HEK293 (cell line): Measurements from ENCODE around the gene HNRNPH1.

Experiments used
- HOXC10 ChIP-seq: sonication (generic); formaldehyde crosslinking; IDR thresholded peaks from 2 replicates; pipeline ENCODE4 v1.8.1; 2023; ENCODE audit warnings: mild to moderate bottlenecking, missing genetic modification reagents
- KLF1 ChIP-seq: fragments of 450-650 bp; formaldehyde crosslinking; IDR thresholded peaks from 2 replicates; pipeline ENCODE4 v1.5.1; 2016; ENCODE audit warnings: missing biosample characterization, missing genetic modification characterization
- KLF16 ChIP-seq: fragments of 450-650 bp; formaldehyde crosslinking; IDR thresholded peaks from 2 replicates; pipeline ENCODE4 v1.5.1; 2017; ENCODE audit warnings: missing biosample characterization, missing genetic modification characterization
- MEIS1 ChIP-seq: sonication (generic); formaldehyde crosslinking; IDR thresholded peaks from 2 replicates; pipeline ENCODE4 v1.8.1; 2022; ENCODE audit warnings: missing genetic modification reagents, mild to moderate bottlenecking, borderline replicate concordance
- PRDM1 ChIP-seq: fragments of 450-650 bp; formaldehyde crosslinking; IDR thresholded peaks from 2 replicates; pipeline ENCODE4; 2016; ENCODE audit warnings: missing biosample characterization, missing genetic modification characterization
- SP7 ChIP-seq: fragments of 450-650 bp; formaldehyde crosslinking; IDR thresholded peaks from 2 replicates; pipeline ENCODE4 v1.5.1; 2016; ENCODE audit warnings: missing biosample characterization, missing genetic modification characterization
- WT1 ChIP-seq: fragments of 450-650 bp; formaldehyde crosslinking; IDR thresholded peaks from 2 replicates; pipeline ENCODE4 v1.5.1; 2016; ENCODE audit warnings: missing biosample characterization, missing genetic modification characterization
- YY1 ChIP-seq: fragments of 450-650 bp; formaldehyde crosslinking; IDR thresholded peaks from 2 replicates; pipeline ENCODE4 v1.5.1; 2018; ENCODE audit warnings: missing biosample characterization, missing genetic modification characterization
- ZBTB8A ChIP-seq: fragments of 450-650 bp; formaldehyde crosslinking; IDR thresholded peaks from 2 replicates; pipeline ENCODE4 v1.5.1; 2016; ENCODE audit warnings: missing biosample characterization, missing genetic modification characterization
- ZFHX2 ChIP-seq: fragments of 450-650 bp; formaldehyde crosslinking; conservative IDR thresholded peaks from 2 replicates; pipeline ENCODE4 v1.5.1; 2016; ENCODE audit warnings: missing biosample characterization, missing genetic modification characterization
- ZIC2 ChIP-seq: fragments of 450-650 bp; formaldehyde crosslinking; IDR thresholded peaks from 2 replicates; pipeline ENCODE4 v1.5.1; 2016; ENCODE audit warnings: missing biosample characterization, missing genetic modification characterization
- ZNF155 ChIP-seq: fragments of 450-650 bp; formaldehyde crosslinking; IDR thresholded peaks from 2 replicates; pipeline ENCODE4 v1.5.1; 2016; ENCODE audit warnings: missing biosample characterization, missing genetic modification characterization
- ZNF2 ChIP-seq: fragments of 450-650 bp; formaldehyde crosslinking; IDR thresholded peaks from 2 replicates; pipeline ENCODE4 v1.5.1; 2016; ENCODE audit warnings: missing biosample characterization, missing genetic modification characterization
- ZNF274 ChIP-seq, 2 experiments: fragments of 200-500 bp in 1 of 2; fragments of 450-650 bp in 1 of 2; sonication (Bioruptor generic) in 1 of 2; formaldehyde crosslinking in 1 of 2; IDR thresholded peaks; 2 replicates each; pipeline versions ENCODE4 v1.5.1 to v1.6.1; 2014 to 2016; ENCODE audit warnings: borderline replicate concordance in 1 of 2, inconsistent platforms in 1 of 2, low read length in 1 of 2, missing biosample characterization in 1 of 2, missing genetic modification characterization in 1 of 2
- ZNF354C ChIP-seq: fragments of 450-650 bp; formaldehyde crosslinking; IDR thresholded peaks from 2 replicates; pipeline ENCODE4 v1.5.1; 2016; ENCODE audit warnings: missing biosample characterization, missing genetic modification characterization, low read depth, borderline replicate concordance
- ZNF521 ChIP-seq: fragments of 450-650 bp; formaldehyde crosslinking; IDR thresholded peaks from 2 replicates; pipeline ENCODE4 v1.5.1; 2017; ENCODE audit warnings: missing biosample characterization, mild to moderate bottlenecking, missing genetic modification characterization
- ZNF529 ChIP-seq: fragments of 450-650 bp; formaldehyde crosslinking; IDR thresholded peaks from 2 replicates; pipeline ENCODE4 v1.5.1; 2017; ENCODE audit warnings: missing genetic modification characterization, missing biosample characterization; ENCODE audit not compliant: insufficient replicate concordance
- TF ChIP-seq, protein P1 (sequence below): fragments of 450-650 bp; formaldehyde crosslinking; IDR thresholded peaks from 2 replicates; pipeline ENCODE4 v1.5.1; 2016; ENCODE audit warnings: missing biosample characterization, missing genetic modification characterization, borderline replicate concordance
- TF ChIP-seq, protein P2 (sequence below): fragments of 450-650 bp; IDR thresholded peaks from 2 replicates; pipeline ENCODE4 v1.5.1; 2018; ENCODE audit warnings: missing biosample characterization, mild to moderate bottlenecking, missing genetic modification characterization
- TF ChIP-seq, protein P3 (sequence below): fragments of 450-650 bp; formaldehyde crosslinking; IDR thresholded peaks from 2 replicates; pipeline ENCODE4 v1.5.1; 2017; ENCODE audit warnings: missing biosample characterization, missing genetic modification characterization
- TF ChIP-seq, protein P4 (sequence below): fragments of 450-650 bp; formaldehyde crosslinking; IDR thresholded peaks from 2 replicates; pipeline ENCODE4 v1.5.1; 2017; ENCODE audit warnings: missing biosample characterization, mild to moderate bottlenecking, missing genetic modification characterization, moderate library complexity
- TF ChIP-seq, protein P5 (sequence below): fragments of 450-650 bp; formaldehyde crosslinking; IDR thresholded peaks from 2 replicates; pipeline ENCODE4 v1.5.1; 2016; ENCODE audit warnings: missing biosample characterization, missing genetic modification characterization
- TF ChIP-seq, protein P6 (sequence below): fragments of 450-650 bp; formaldehyde crosslinking; optimal IDR thresholded peaks from 2 replicates; pipeline ENCODE3; 2016; ENCODE audit warnings: missing biosample characterization, mild to moderate bottlenecking, missing genetic modification characterization

HNRNPH1 gene

DNA sequence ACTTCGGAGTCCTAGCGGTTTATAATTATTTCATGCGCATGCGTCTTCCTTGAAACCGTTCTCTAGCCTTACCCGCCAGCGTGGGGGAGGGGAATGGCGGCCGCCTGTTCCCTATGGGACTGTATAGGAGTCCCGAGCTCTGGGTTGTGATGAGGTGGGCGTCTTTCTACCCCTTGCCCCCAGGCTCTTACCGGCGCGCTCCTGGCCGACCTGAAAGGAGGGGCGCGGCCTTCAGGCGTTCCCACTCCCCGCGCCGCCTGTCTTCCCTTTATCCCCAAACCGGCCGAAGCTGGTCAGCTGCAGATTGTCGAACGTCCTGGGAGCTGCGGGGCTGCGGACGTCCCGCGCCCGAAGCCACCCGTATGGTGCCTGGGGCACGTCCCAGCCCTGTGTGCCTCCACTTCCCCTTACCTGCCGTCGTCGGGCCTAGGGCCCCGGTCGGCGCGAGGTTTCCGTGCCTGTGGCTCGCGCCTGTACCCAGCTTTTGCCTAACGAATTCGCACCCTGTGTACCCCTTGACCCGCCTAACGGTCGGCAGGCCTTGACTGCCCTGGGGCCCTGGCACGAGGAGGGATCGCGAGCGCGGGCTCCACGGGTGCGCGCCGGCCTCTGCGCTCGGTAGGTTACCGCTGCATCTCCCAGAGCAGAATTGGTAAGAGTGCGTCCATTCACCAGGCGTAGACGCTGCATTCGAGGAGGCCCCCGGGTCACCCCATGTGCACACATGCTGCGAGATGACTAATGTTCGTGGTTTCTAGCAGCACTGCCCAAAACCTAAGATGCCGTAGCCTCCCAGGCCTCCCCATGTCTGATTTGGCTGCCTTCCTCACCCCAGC, 653 bp upstream of the HNRNPH1 start (continued):
- TF ChIP-seq, protein P1, sequence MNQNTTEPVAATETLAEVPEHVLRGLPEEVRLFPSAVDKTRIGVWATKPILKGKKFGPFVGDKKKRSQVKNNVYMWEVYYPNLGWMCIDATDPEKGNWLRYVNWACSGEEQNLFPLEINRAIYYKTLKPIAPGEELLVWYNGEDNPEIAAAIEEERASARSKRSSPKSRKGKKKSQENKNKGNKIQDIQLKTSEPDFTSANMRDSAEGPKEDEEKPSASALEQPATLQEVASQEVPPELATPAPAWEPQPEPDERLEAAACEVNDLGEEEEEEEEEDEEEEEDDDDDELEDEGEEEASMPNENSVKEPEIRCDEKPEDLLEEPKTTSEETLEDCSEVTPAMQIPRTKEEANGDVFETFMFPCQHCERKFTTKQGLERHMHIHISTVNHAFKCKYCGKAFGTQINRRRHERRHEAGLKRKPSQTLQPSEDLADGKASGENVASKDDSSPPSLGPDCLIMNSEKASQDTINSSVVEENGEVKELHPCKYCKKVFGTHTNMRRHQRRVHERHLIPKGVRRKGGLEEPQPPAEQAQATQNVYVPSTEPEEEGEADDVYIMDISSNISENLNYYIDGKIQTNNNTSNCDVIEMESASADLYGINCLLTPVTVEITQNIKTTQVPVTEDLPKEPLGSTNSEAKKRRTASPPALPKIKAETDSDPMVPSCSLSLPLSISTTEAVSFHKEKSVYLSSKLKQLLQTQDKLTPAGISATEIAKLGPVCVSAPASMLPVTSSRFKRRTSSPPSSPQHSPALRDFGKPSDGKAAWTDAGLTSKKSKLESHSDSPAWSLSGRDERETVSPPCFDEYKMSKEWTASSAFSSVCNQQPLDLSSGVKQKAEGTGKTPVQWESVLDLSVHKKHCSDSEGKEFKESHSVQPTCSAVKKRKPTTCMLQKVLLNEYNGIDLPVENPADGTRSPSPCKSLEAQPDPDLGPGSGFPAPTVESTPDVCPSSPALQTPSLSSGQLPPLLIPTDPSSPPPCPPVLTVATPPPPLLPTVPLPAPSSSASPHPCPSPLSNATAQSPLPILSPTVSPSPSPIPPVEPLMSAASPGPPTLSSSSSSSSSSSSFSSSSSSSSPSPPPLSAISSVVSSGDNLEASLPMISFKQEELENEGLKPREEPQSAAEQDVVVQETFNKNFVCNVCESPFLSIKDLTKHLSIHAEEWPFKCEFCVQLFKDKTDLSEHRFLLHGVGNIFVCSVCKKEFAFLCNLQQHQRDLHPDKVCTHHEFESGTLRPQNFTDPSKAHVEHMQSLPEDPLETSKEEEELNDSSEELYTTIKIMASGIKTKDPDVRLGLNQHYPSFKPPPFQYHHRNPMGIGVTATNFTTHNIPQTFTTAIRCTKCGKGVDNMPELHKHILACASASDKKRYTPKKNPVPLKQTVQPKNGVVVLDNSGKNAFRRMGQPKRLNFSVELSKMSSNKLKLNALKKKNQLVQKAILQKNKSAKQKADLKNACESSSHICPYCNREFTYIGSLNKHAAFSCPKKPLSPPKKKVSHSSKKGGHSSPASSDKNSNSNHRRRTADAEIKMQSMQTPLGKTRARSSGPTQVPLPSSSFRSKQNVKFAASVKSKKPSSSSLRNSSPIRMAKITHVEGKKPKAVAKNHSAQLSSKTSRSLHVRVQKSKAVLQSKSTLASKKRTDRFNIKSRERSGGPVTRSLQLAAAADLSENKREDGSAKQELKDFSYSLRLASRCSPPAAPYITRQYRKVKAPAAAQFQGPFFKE, result peak; percentile 56; the same call in 1 of the 2 replicates
- TF ChIP-seq, protein P2, sequence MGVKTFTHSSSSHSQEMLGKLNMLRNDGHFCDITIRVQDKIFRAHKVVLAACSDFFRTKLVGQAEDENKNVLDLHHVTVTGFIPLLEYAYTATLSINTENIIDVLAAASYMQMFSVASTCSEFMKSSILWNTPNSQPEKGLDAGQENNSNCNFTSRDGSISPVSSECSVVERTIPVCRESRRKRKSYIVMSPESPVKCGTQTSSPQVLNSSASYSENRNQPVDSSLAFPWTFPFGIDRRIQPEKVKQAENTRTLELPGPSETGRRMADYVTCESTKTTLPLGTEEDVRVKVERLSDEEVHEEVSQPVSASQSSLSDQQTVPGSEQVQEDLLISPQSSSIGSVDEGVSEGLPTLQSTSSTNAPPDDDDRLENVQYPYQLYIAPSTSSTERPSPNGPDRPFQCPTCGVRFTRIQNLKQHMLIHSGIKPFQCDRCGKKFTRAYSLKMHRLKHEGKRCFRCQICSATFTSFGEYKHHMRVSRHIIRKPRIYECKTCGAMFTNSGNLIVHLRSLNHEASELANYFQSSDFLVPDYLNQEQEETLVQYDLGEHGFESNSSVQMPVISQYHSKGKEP, result no peak
- TF ChIP-seq ZBTB8A (tag by site-specific recombination) (0 out of 2 replicates have a peak, but pooled peaks have one; percentile 11), ZFHX2 (peak; percentile 34; the same call in 1 of the 2 replicates), ZNF354C (tag by site-specific recombination) (no peak), ZNF529 (no peak), ZNF274 (IDR thresholded peaks at IDR 0.05; ENCODE audit: low read length) (no peak), ZNF274 (tag by site-specific recombination; IDR thresholded peaks at IDR 0.05; ENCODE audit: borderline replicate concordance) (no peak; the same call in 1 of the 2 replicates), HOXC10 (no peak), YY1 (peak; percentile 89), ZNF521 (tag by site-specific recombination) (no peak), ZIC2 (tag by site-specific recombination) (0 out of 2 replicates have a peak, but pooled peaks have one; percentile 12), KLF1 (tag by site-specific recombination) (peak; percentile 46), PRDM1 (tag by site-specific recombination) (no peak), MEIS1 (CRISPR knock-in tag) (no peak), WT1 (tag by site-specific recombination) (peak; percentile 35), ZNF2 (tag by site-specific recombination) (peak; percentile 63; the same call in 1 of the 2 replicates), SP7 (tag by site-specific recombination) (peak; percentile 48; the same call in 1 of the 2 replicates), KLF16 (tag by site-specific recombination) (no peak), ZNF155 (tag by site-specific recombination) (no peak)
- TF ChIP-seq, protein P3, sequence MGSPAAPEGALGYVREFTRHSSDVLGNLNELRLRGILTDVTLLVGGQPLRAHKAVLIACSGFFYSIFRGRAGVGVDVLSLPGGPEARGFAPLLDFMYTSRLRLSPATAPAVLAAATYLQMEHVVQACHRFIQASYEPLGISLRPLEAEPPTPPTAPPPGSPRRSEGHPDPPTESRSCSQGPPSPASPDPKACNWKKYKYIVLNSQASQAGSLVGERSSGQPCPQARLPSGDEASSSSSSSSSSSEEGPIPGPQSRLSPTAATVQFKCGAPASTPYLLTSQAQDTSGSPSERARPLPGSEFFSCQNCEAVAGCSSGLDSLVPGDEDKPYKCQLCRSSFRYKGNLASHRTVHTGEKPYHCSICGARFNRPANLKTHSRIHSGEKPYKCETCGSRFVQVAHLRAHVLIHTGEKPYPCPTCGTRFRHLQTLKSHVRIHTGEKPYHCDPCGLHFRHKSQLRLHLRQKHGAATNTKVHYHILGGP (tag by site-specific recombination), result no peak
- TF ChIP-seq, protein P4, sequence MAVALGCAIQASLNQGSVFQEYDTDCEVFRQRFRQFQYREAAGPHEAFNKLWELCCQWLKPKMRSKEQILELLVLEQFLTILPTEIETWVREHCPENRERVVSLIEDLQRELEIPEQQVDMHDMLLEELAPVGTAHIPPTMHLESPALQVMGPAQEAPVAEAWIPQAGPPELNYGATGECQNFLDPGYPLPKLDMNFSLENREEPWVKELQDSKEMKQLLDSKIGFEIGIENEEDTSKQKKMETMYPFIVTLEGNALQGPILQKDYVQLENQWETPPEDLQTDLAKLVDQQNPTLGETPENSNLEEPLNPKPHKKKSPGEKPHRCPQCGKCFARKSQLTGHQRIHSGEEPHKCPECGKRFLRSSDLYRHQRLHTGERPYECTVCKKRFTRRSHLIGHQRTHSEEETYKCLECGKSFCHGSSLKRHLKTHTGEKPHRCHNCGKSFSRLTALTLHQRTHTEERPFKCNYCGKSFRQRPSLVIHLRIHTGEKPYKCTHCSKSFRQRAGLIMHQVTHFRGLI (tag by site-specific recombination), result no peak
- TF ChIP-seq, protein P5, sequence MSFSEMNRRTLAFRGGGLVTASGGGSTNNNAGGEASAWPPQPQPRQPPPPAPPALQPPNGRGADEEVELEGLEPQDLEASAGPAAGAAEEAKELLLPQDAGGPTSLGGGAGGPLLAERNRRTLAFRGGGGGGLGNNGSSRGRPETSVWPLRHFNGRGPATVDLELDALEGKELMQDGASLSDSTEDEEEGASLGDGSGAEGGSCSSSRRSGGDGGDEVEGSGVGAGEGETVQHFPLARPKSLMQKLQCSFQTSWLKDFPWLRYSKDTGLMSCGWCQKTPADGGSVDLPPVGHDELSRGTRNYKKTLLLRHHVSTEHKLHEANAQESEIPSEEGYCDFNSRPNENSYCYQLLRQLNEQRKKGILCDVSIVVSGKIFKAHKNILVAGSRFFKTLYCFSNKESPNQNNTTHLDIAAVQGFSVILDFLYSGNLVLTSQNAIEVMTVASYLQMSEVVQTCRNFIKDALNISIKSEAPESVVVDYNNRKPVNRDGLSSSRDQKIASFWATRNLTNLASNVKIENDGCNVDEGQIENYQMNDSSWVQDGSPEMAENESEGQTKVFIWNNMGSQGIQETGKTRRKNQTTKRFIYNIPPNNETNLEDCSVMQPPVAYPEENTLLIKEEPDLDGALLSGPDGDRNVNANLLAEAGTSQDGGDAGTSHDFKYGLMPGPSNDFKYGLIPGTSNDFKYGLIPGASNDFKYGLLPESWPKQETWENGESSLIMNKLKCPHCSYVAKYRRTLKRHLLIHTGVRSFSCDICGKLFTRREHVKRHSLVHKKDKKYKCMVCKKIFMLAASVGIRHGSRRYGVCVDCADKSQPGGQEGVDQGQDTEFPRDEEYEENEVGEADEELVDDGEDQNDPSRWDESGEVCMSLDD (tag by site-specific recombination), result peak; percentile 42
- TF ChIP-seq, protein P6, sequence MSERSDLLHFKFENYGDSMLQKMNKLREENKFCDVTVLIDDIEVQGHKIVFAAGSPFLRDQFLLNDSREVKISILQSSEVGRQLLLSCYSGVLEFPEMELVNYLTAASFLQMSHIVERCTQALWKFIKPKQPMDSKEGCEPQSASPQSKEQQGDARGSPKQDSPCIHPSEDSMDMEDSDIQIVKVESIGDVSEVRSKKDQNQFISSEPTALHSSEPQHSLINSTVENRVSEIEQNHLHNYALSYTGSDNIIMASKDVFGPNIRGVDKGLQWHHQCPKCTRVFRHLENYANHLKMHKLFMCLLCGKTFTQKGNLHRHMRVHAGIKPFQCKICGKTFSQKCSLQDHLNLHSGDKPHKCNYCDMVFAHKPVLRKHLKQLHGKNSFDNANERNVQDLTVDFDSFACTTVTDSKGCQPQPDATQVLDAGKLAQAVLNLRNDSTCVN (tag by site-specific recombination), result peak; percentile 53
